ENCODE measurements around the gene DSEL. TPM values are rescaled to one million over a fixed set of nuclear protein-coding genes. Genes with fewer than 3 reads are reported as not detected.
A peak's percentile ranks its signal among the peaks of the same experiment; 100 is the strongest.

DSEL gene
- total and polyA plus RNA-seq, 2 of the 4 experiments (the other 2 are of a cell fraction), result 16.8 to 100 TPM

DNA sequence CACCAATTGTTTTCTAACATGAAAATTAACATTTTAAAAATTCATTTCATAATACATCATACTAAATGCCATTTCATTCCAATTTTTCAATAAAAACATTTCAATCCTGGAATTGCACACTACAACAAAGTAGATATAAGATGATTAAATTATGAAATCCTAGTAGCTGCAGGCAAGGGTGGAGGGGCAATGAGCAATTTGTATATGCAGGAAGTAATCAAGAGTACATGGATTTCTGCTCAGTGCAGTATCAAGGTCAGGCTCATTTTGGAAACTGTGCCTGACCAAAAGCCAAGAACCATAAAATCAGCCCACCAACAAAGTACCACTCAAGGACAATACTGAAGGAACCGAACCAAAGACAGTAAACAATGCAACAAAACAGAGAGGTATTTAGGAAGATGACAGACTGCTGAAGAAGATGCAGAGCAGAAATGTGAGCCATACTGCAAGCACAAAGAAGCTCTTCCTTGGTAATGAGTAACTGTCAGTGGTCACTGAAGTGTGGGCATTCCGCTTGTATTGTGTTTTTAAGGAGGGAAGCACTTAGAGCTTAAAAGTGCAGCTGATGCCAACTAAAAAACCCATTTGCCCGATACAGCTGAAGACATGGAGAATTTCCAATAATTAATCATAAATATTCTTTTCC lies 34.5 kb upstream of the DSEL start:
- TF ChIP-seq CHD1 (IDR thresholded peaks at IDR 0.05; ENCODE audit: low read depth, low read length) (no peak), USF2 (IDR thresholded peaks at IDR 0.05; ENCODE audit: low read depth, low read length) (no peak), NFE2L2 (IDR thresholded peaks at IDR 0.05; ENCODE audit: low read depth, low read length) (no peak), CEBPB (IDR thresholded peaks at IDR 0.05; ENCODE audit: low read depth, low read length) (no peak), SMC3 (IDR thresholded peaks at IDR 0.05; ENCODE audit: low read depth, low read length) (no peak), FOS (IDR thresholded peaks at IDR 0.05; ENCODE audit: low read depth, low read length) (no peak), MAZ (IDR thresholded peaks at IDR 0.05; ENCODE audit: borderline replicate concordance, low read depth, low read length) (no peak), RFX5 (IDR thresholded peaks at IDR 0.05; ENCODE audit: low read depth, low read length) (no peak), POLR2A (IDR thresholded peaks at IDR 0.05; ENCODE audit: low read depth, low read length) (no peak), RCOR1 (IDR thresholded peaks at IDR 0.05; ENCODE audit: insufficient replicate concordance, low read length) (no peak), MAFK (IDR thresholded peaks at IDR 0.05; ENCODE audit: low read depth, low read length) (no peak)
- TF ChIP-seq, protein P1, sequence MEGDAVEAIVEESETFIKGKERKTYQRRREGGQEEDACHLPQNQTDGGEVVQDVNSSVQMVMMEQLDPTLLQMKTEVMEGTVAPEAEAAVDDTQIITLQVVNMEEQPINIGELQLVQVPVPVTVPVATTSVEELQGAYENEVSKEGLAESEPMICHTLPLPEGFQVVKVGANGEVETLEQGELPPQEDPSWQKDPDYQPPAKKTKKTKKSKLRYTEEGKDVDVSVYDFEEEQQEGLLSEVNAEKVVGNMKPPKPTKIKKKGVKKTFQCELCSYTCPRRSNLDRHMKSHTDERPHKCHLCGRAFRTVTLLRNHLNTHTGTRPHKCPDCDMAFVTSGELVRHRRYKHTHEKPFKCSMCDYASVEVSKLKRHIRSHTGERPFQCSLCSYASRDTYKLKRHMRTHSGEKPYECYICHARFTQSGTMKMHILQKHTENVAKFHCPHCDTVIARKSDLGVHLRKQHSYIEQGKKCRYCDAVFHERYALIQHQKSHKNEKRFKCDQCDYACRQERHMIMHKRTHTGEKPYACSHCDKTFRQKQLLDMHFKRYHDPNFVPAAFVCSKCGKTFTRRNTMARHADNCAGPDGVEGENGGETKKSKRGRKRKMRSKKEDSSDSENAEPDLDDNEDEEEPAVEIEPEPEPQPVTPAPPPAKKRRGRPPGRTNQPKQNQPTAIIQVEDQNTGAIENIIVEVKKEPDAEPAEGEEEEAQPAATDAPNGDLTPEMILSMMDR (conservative IDR thresholded peaks at IDR 0.05; ENCODE audit: low read depth, low read length), result no peak
- TF ChIP-seq, protein P2, sequence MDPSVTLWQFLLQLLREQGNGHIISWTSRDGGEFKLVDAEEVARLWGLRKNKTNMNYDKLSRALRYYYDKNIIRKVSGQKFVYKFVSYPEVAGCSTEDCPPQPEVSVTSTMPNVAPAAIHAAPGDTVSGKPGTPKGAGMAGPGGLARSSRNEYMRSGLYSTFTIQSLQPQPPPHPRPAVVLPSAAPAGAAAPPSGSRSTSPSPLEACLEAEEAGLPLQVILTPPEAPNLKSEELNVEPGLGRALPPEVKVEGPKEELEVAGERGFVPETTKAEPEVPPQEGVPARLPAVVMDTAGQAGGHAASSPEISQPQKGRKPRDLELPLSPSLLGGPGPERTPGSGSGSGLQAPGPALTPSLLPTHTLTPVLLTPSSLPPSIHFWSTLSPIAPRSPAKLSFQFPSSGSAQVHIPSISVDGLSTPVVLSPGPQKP (IDR thresholded peaks at IDR 0.05; ENCODE audit: borderline replicate concordance, low read depth, low read length), result no peak
- Histone ChIP-seq H4K20me1 (ENCODE audit: insufficient read depth, low read length) (no peaks in the 10 kb centered on the region), H3K56ac (ENCODE audit: extremely low read depth, insufficient read depth, low read length) (no peak overlapping the region), H3K79me1 (ENCODE audit: low read depth in 1 of 2, low read length in 2 of 2) (no peaks in the 10 kb centered on the region), H3K4me1 (ENCODE audit: control insufficient read depth, insufficient read depth, low read length) (no peaks in the 10 kb centered on the region; the same call in 1 of the 2 replicates), H3K9ac (ENCODE audit: low read depth, low read length) (no peak overlapping the region), H3K4me2 (ENCODE audit: low read depth, low read length) (no peak overlapping the region), H4K5ac (ENCODE audit: low read depth, low read length) (no peak overlapping the region), H3K4ac (ENCODE audit: low read depth, low read length) (no peak overlapping the region), H3K4me3 (ENCODE audit: insufficient read depth, low read depth, low read length) (no peak overlapping the region), H2BK5ac (ENCODE audit: low read depth, low read length, poor library complexity, severe bottlenecking) (no peak overlapping the region), H3K27ac (ENCODE audit: insufficient read depth, low read length) (no peak overlapping the region), H2BK15ac (ENCODE audit: low read depth, low read length) (no peak overlapping the region), H2BK120ac (ENCODE audit: low read depth, low read length) (no peak overlapping the region), H2AFZ (replicated peaks; ENCODE audit: low read length, poor library complexity) (no peak overlapping the region), H3K36me3 (ENCODE audit: control insufficient read depth, insufficient read depth, low read length) (no peaks in the 10 kb centered on the region), H3K27me3 (ENCODE audit: control insufficient read depth, insufficient read depth, low read length) (no peaks in the 10 kb centered on the region), H4K8ac (ENCODE audit: low read depth in 2 of 2, low read length in 2 of 2) (no peak overlapping the region), H3K9me3 (ENCODE audit: control insufficient read depth, insufficient read depth, low read length) (no peaks in the 10 kb centered on the region), H3K18ac (ENCODE audit: low read depth, low read length) (no peak overlapping the region), H2AK5ac (ENCODE audit: low read depth, low read length) (no peak overlapping the region), H2AK9ac (replicated peaks; ENCODE audit: low read depth, low read length, poor library complexity) (no peak overlapping the region), H2BK20ac (ENCODE audit: low read depth, low read length) (0 out of 2 replicates have a peak overlapping the region, but pooled peaks have one; percentile 4), H3K14ac (replicated peaks; ENCODE audit: low read depth, low read length) (no peak overlapping the region; the same call in 1 of the 2 replicates), H4K91ac (ENCODE audit: insufficient read depth, low read depth, low read length) (no peak overlapping the region), H3K23ac (ENCODE audit: low read depth, low read length) (no peak overlapping the region), H3K9me1 (ENCODE audit: insufficient read depth, low read length) (no peaks in the 10 kb centered on the region)
- no CpG with 5 or more reads among the region's 3 CpGs for WGBS, 2 experiments (ENCODE audit: extremely low coverage in 2 of 2, insufficient read length in 1 of 2)
- in situ Hi-C loops (cut with MboI; ENCODE audit: low sequenced_read_pairs), result no loop called here
- dilution Hi-C loops (cut with HindIII; ENCODE audit: low sequenced_read_pairs, unreplicated experiment), result no loop called here
- no peak for ATAC-seq (ENCODE audit: low read depth)
- no TSS peak for BruUV-seq (replicated peaks)
- POLR2A ChIA-PET (ENCODE audit: unreplicated experiment), result no interaction called here
- DNase-seq, result no peak
- CTCF ChIA-PET, result no interaction called here
- intact Hi-C loops (cut with micrococcal nuclease), result no loop called here

All from IMR-90 (cell line).